ENCODE results near the gene MSRB3.

Gene MSRB3

GRCh38 chr12:65248656-65249633, 29.5 kb upstream of the MSRB3 start:
- no peak for DNase-seq
- no peak for TF ChIP-seq CTCF (IDR thresholded peaks at IDR 0.05)
- Mint-ChIP-seq H3K27ac (no peak overlapping the region), H3K9me3 (no peaks in the 10 kb centered on the region), H3K4me1 (no peaks in the 10 kb centered on the region), H3K36me3 (ENCODE audit: low read depth) (peaks cover 21% of the 10 kb centered on the region), H3K27me3 (ENCODE audit: low read depth, poor library complexity) (no peaks in the 10 kb centered on the region), H3K4me3 (no peak overlapping the region)

- Mint-ChIP-seq H3K27me3 (ENCODE audit: low read depth, poor library complexity) (peaks cover 4% of the 10 kb centered on the region), H3K4me1 (no peaks in the 10 kb centered on the region), H3K4me3 (no peak overlapping the region), H3K9me3 (no peaks in the 10 kb centered on the region), H3K36me3 (ENCODE audit: low read depth) (peaks cover 4% of the 10 kb centered on the region), H3K27ac (no peak overlapping the region)
- no peak for DNase-seq
- no peak for TF ChIP-seq CTCF (IDR thresholded peaks at IDR 0.05)
Observed at GRCh38 chr12:65252515-65252914, 26.0 kb upstream of the MSRB3 start.

GRCh38 chr12:65257986-65258385, 20.5 kb upstream of the MSRB3 start:
- no peak for DNase-seq
- Mint-ChIP-seq H3K4me3 (no peak overlapping the region), H3K9me3 (no peaks in the 10 kb centered on the region)

GRCh38 chr12:65259501-65259900, 19.0 kb upstream of the MSRB3 start:
- DNase-seq = no peak
- Mint-ChIP-seq H3K27ac (no peak overlapping the region), H3K27me3 (ENCODE audit: low read depth, poor library complexity) (peaks cover 4% of the 10 kb centered on the region), H3K9me3 (no peaks in the 10 kb centered on the region), H3K4me1 (no peaks in the 10 kb centered on the region), H3K36me3 (ENCODE audit: low read depth) (no peaks in the 10 kb centered on the region), H3K4me3 (no peak overlapping the region)
- TF ChIP-seq CTCF (IDR thresholded peaks at IDR 0.05) = no peak

More at GRCh38 chr12:65257986-65258385, 20.5 kb upstream of the MSRB3 start:
- Mint-ChIP-seq H3K27me3 (ENCODE audit: low read depth, poor library complexity) (peaks cover 4% of the 10 kb centered on the region), H3K36me3 (ENCODE audit: low read depth) (no peaks in the 10 kb centered on the region), H3K4me1 (no peaks in the 10 kb centered on the region), H3K27ac (no peak overlapping the region)
- TF ChIP-seq CTCF (IDR thresholded peaks at IDR 0.05) = no peak

GRCh38 chr12:65263777-65264176, 14.7 kb upstream of the MSRB3 start:
- no peak overlapping the region for H3K27ac Mint-ChIP-seq
- peaks cover 4% of the 10 kb centered on the region for H3K27me3 Mint-ChIP-seq (ENCODE audit: low read depth, poor library complexity)
- no peak for TF ChIP-seq CTCF (IDR thresholded peaks at IDR 0.05)

GRCh38 chr12:65266408-65266807, 12.1 kb upstream of the MSRB3 start:
- H3K9me3 Mint-ChIP-seq = no peaks in the 10 kb centered on the region
- no peaks in the 10 kb centered on the region for H3K36me3 Mint-ChIP-seq (ENCODE audit: low read depth)
- H3K27ac Mint-ChIP-seq = no peak overlapping the region
- H3K27me3 Mint-ChIP-seq (ENCODE audit: low read depth, poor library complexity) = peaks cover 4% of the 10 kb centered on the region
- no peak overlapping the region for H3K4me3 Mint-ChIP-seq
- no peak for TF ChIP-seq CTCF (IDR thresholded peaks at IDR 0.05)
- DNase-seq = no peak
- no peaks in the 10 kb centered on the region for H3K4me1 Mint-ChIP-seq

More at GRCh38 chr12:65263777-65264176, 14.7 kb upstream of the MSRB3 start:
- no peaks in the 10 kb centered on the region for H3K9me3 Mint-ChIP-seq
- H3K4me1 Mint-ChIP-seq = no peaks in the 10 kb centered on the region
- H3K4me3 Mint-ChIP-seq = no peak overlapping the region
- no peak for DNase-seq
- H3K36me3 Mint-ChIP-seq (ENCODE audit: low read depth) = no peaks in the 10 kb centered on the region

Measured in nephron progenitor cell (in vitro differentiated cells).